CD14-positive monocyte (primary cell): ENCODE measurements around the gene MECP2. TPM values are rescaled to one million over a fixed set of nuclear protein-coding genes. Genes with fewer than 3 reads are reported as not detected.
"Not testable (repeated sequence)": the region's sequence is repeated elsewhere in the genome, so short reads cannot be mapped to it uniquely, and the experiment has no call there.

ENCODE experiments used
- DNase-seq, 3 donors: peaks; one replicate each; pipeline ENCODE4 v3.0.0-alpha.2; 2011 to 2022
- H2AFZ ChIP-seq: 2 replicates; pipeline ENCODE4 v1.6.0; 2012; ENCODE audit warnings: mild to moderate bottlenecking, low read depth, low read length, inconsistent platforms; ENCODE audit not compliant: insufficient read depth, poor library complexity, severe bottlenecking
- H3K27ac ChIP-seq, 2 donors: 1 replicate in 1 of 2; 2 replicates in 1 of 2; pipeline ENCODE4 v1.5.1; 2012 to 2013; ENCODE audit warnings: low read length in 2 of 2, control low read depth in 1 of 2, inconsistent platforms in 1 of 2, low read depth in 1 of 2, mild to moderate bottlenecking in 1 of 2
- H3K27me3 ChIP-seq, 2 donors: one replicate each; pipeline versions ENCODE4 v1.6.0 to v1.6.1; 2011 to 2013; ENCODE audit warnings: low read length in 2 of 2; ENCODE audit not compliant: control insufficient read depth in 2 of 2, insufficient read depth in 2 of 2
- H3K36me3 ChIP-seq, 2 donors: replicated peaks in 1 of 2; 1 replicate in 1 of 2; 2 replicates in 1 of 2; pipeline versions ENCODE4 v1.5.1 to v1.6.1; 2012 to 2013; ENCODE audit warnings: low read length in 2 of 2, control low read depth in 1 of 2, inconsistent platforms in 1 of 2, mild to moderate bottlenecking in 1 of 2; ENCODE audit not compliant: insufficient read depth in 2 of 2, control insufficient read depth in 1 of 2
- H3K4me1 ChIP-seq, 2 donors: 1 replicate in 1 of 2; 2 replicates in 1 of 2; pipeline versions ENCODE4 v1.5.1 to v1.6.1; 2012 to 2013; ENCODE audit warnings: low read length in 2 of 2, control low read depth in 1 of 2, inconsistent platforms in 1 of 2, mild to moderate bottlenecking in 1 of 2, moderate library complexity in 1 of 2; ENCODE audit not compliant: insufficient read depth in 2 of 2, control insufficient read depth in 1 of 2
- H3K4me2 ChIP-seq: replicated peaks from 2 replicates; pipeline ENCODE3; 2012; ENCODE audit warnings: low read length, moderate library complexity, mild to moderate bottlenecking; ENCODE audit not compliant: poor library complexity, severe bottlenecking; ENCODE audit errors: extremely low read depth
- H3K4me3 ChIP-seq, 3 experiments: fragments of 200-600 bp in 1 of 3; sonication (generic) in 1 of 3; replicated peaks in 1 of 3; 1 replicate in 2 of 3; 2 replicates in 1 of 3; pipeline ENCODE4 v1.5.1; 2011 to 2013; ENCODE audit warnings: low read length in 3 of 3, mild to moderate bottlenecking in 3 of 3, control low read depth in 2 of 3, low read depth in 2 of 3, inconsistent platforms in 1 of 3, moderate library complexity in 1 of 3
- H3K79me2 ChIP-seq: 2 replicates; pipeline ENCODE4 v1.6.0; 2012; ENCODE audit warnings: mild to moderate bottlenecking, control low read depth, inconsistent platforms, low read length, moderate library complexity; ENCODE audit not compliant: insufficient read depth
- H3K9ac ChIP-seq: 2 replicates; pipeline ENCODE4 v1.6.0; 2017; ENCODE audit warnings: low read length, mild to moderate bottlenecking; ENCODE audit not compliant: insufficient read depth, poor library complexity, severe bottlenecking
- H3K9me3 ChIP-seq, 2 donors: replicated peaks in 1 of 2; 1 replicate in 1 of 2; 2 replicates in 1 of 2; pipeline versions ENCODE4 v1.5.1 to v1.6.1; 2012 to 2013; ENCODE audit warnings: low read length in 2 of 2, control low read depth in 1 of 2; ENCODE audit not compliant: control insufficient read depth in 1 of 2, insufficient read depth in 1 of 2
- H4K20me1 ChIP-seq: 2 replicates; pipeline ENCODE4 v1.6.0; 2012; ENCODE audit warnings: mild to moderate bottlenecking, low read length, control low read depth, moderate library complexity; ENCODE audit not compliant: insufficient read depth
- H3K27ac Mint-ChIP-seq, 7 donors: one replicate each; pipeline ENCODE4 v1.8.0; 2020; ENCODE audit warnings: mild to moderate bottlenecking in 7 of 7, mixed read lengths in 7 of 7, moderate library complexity in 6 of 7, inconsistent platforms in 2 of 7
- H3K27me3 Mint-ChIP-seq, 3 donors: one replicate each; pipeline ENCODE4 v1.8.0; 2021 to 2022; ENCODE audit warnings: low read depth in 3 of 3, mild to moderate bottlenecking in 3 of 3, mixed read lengths in 3 of 3, moderate library complexity in 3 of 3, inconsistent platforms in 1 of 3
- H3K36me3 Mint-ChIP-seq, 2 donors: one replicate each; pipeline ENCODE4 v1.8.0; 2020; ENCODE audit warnings: mixed read lengths in 2 of 2, inconsistent platforms in 1 of 2, mild to moderate bottlenecking in 1 of 2
- H3K4me1 Mint-ChIP-seq: one replicate; pipeline ENCODE4 v1.8.0; 2020; ENCODE audit warnings: mild to moderate bottlenecking, mixed read lengths
- H3K4me3 Mint-ChIP-seq, 2 donors: one replicate each; pipeline ENCODE4 v1.8.0; 2020; ENCODE audit warnings: mild to moderate bottlenecking in 2 of 2, mixed read lengths in 2 of 2, moderate library complexity in 1 of 2
- H3K9me3 Mint-ChIP-seq, 7 donors: one replicate each; pipeline ENCODE4 v1.8.0; 2020 to 2022; ENCODE audit warnings: mixed read lengths in 7 of 7, mild to moderate bottlenecking in 6 of 7, moderate library complexity in 6 of 7, inconsistent platforms in 2 of 7
- CTCF ChIP-seq: fragments of 200-600 bp; IDR thresholded peaks from one replicate; pipeline ENCODE4 v1.8.0; 2022; ENCODE audit warnings: antibody characterized with exemption, mild to moderate bottlenecking
- WGBS: methylation state at CpG from one replicate; pipeline ENCODE4 v1.1.5; 2013; ENCODE audit warnings: missing lambda C conversion rate; ENCODE audit not compliant: insufficient coverage; 5-methylcytosine and 5-hydroxymethylcytosine counted together
- intact Hi-C, 2 donors: fragments of 100-400 bp; cut with micrococcal nuclease; formaldehyde crosslinking; loops; one replicate each; pipeline versions ENCODE4 v1.15.0 to v1.15.1; 2023
- polyA minus RNA-seq: library from RNA; depleted of rRNA, polyadenylated mRNA; stranded (reverse); fragments of >200 nt; gene quantifications from 2 replicates; pipeline ENCODE4 v1.2.3, GENCODE V29; 2012
- polyA plus RNA-seq, 3 donors: library from polyadenylated mRNA; depleted of rRNA in 1 of 3; unstranded in 2 of 3; stranded (reverse) in 1 of 3; fragments of 300-500 nt in 2 of 3; fragments of >200 nt in 1 of 3; fragmentation: Illumina TruSeq in 2 of 3; gene quantifications; 1 replicate in 2 of 3; 2 replicates in 1 of 3; pipeline ENCODE4 v1.2.3, GENCODE V29; 2012 to 2021
- total RNA-seq, 12 experiments: library from RNA in 1 of 12; stranded (reverse) in 1 of 12; fragments of 120-200 nt in 1 of 12; gene quantifications; one replicate each; pipeline ENCODE4 v1.2.4 and lab custom pipeline; 2013 to 2026; ENCODE audit warnings: mixed read lengths in 6 of 12, inconsistent platforms in 1 of 12

MECP2 gene
- total RNA-seq (2013) = 40.9 TPM
- polyA plus RNA-seq = 10 to 100 TPM in 1 of 3 donors, 1 to 10 TPM in 2; 5.2 to 21.2 (median 9.6) TPM
- polyA minus RNA-seq = 28.2 and 32.8 TPM in 2 replicates
- 79.3 to 212 (median 123) reads per million in 11 experiments for total RNA-seq (lab: John Stamatoyannopoulos, UW)

- H3K4me2 ChIP-seq = peak within 1 kb of the TSS; percentile 84
- peaks cover 0 to 15% of the 10 kb centered on the region in 2 donors for H3K27me3 ChIP-seq
- H3K4me1 ChIP-seq = peaks cover 31 to 36% of the 10 kb centered on the region in 2 donors
- peak within 1 kb of the TSS; percentile 61 to 78 for H3K27ac ChIP-seq
- peaks cover 38% of the 10 kb centered on the region for H4K20me1 ChIP-seq
- H3K36me3 Mint-ChIP-seq = peaks cover 0 to 2% of the 10 kb centered on the region in 2 donors
- H3K9me3 ChIP-seq = peaks cover 0 to 19% of the 10 kb centered on the region in 2 donors
- H3K79me2 ChIP-seq = peaks cover 43% of the 10 kb centered on the region
- peaks cover 32% of the 10 kb centered on the region for H3K4me1 Mint-ChIP-seq
- intact Hi-C loops = loop anchor here in 1 of 2 donors (5.0 to 10.0 kb wide), 2 partner anchors 41 to 83 kb away; partner anchors contain the start of gene IRAK1
- H3K9ac ChIP-seq = peak within 1 kb of the TSS; percentile 79
- TF ChIP-seq CTCF = no peak
- peak; percentile 86 to 90 (median 89) for DNase-seq
- peak within 1 kb of the TSS; percentile 75 for H2AFZ ChIP-seq
- peak within 1 kb of the TSS; percentile 90 to 93 for H3K4me3 Mint-ChIP-seq
- H3K4me3 ChIP-seq = peak within 1 kb of the TSS; percentile 52 to 87 (median 54)
- H3K27me3 Mint-ChIP-seq = peaks cover 0 to 21% (median 2%) of the 10 kb centered on the region in 3 donors
- no peaks in the 10 kb centered on the region for H3K36me3 ChIP-seq
- H3K27ac Mint-ChIP-seq = peak within 1 kb of the TSS; percentile 79 to 95 (median 91)
- H3K9me3 Mint-ChIP-seq = peaks cover 0 to 20% (median 7%) of the 10 kb centered on the region in 7 donors
- 15% methylated on average over 25 of the region's 75 CpGs for WGBS
These were observed at the start of gene MECP2 for GRCh38 chrX:154097589-154098541. MECP2 (minus strand) TSS chrX:154097717.

- H3K4me1 Mint-ChIP-seq, intact Hi-C loops, H3K79me2 ChIP-seq, H3K9me3 Mint-ChIP-seq, H3K4me3 Mint-ChIP-seq, H3K27me3 ChIP-seq, DNase-seq, H3K27ac Mint-ChIP-seq, H3K9ac ChIP-seq, H3K4me1 ChIP-seq, H3K4me2 ChIP-seq, H3K9me3 ChIP-seq, H3K4me3 ChIP-seq, H4K20me1 ChIP-seq, H3K36me3 ChIP-seq, H2AFZ ChIP-seq, H3K27ac ChIP-seq, H3K36me3 Mint-ChIP-seq: not testable (repeated sequence)
- peaks cover 0 to 11% (median 0%) of the 10 kb centered on the region in 3 donors for H3K27me3 Mint-ChIP-seq
- WGBS = no CpG with 5 or more reads among the region's 15 CpGs
These were observed 46.5 kb upstream of the MECP2 start, which contains the start of gene OPN1LW for GRCh38 chrX:154144010-154144409. OPN1LW (plus strand) TSS chrX:154144243; CDS start chrX:154144284, 41 bp downstream.
